HCT116 (cell line): Measurements from ENCODE around the gene CSAD. TPM values are rescaled to one million over a fixed set of nuclear protein-coding genes. Genes with fewer than 3 reads are reported as not detected.
A peak's percentile ranks its signal among the peaks of the same experiment; 100 is the strongest.

ENCODE experiments used
- ATAC-seq: fragments of 200-7000 bp; cut with Tn5 transposase; 2 replicates; pipeline ENCODE4 v1.9.1; 2020; ENCODE audit warnings: mild to moderate bottlenecking, moderate library complexity
- BruUV-seq: library from RNA; stranded (reverse); fragments of 400-500 nt; replicated peaks from 2 replicates; lab custom pipeline; 2021; lab: Mats Ljungman, UMichigan
- CTCF ChIA-PET: fragments of 300-600 bp; sonication (Branson Sonifier 250); formaldehyde crosslinking; loops from one replicate; lab custom pipeline; 2021; ENCODE audit warnings: antibody characterized with exemption; lab: Charles Lee
- POLR2A ChIA-PET: fragments of 300-600, 350-600 bp; sonication (Branson Sonifier 250); formaldehyde crosslinking; loops from one replicate; lab custom pipeline; 2021; ENCODE audit warnings: antibody characterized with exemption; lab: Charles Lee
- RAD21 ChIA-PET, 2 experiments: fragments of 300-600 bp; sonication (Branson Sonifier 250); formaldehyde crosslinking; loops; one replicate each; lab custom pipeline; 2023; ENCODE audit warnings: low total read pairs in 2 of 2; ENCODE audit not compliant: uncharacterized antibody in 2 of 2, unreplicated experiment in 2 of 2, low non-redundant PET in 1 of 2; lab: Charles Lee
- DNase-seq: peaks from one replicate; pipeline ENCODE4 v3.0.0-alpha.2; 2010; ENCODE audit warnings: low read depth, low spot score
- H2AFZ ChIP-seq: fragments of 200-600 bp; shearing (Covaris generic), sonication (generic); 2 replicates; pipeline ENCODE4 v1.6.1; 2017; ENCODE audit warnings: low read depth, mixed run types, mixed read lengths, antibody characterized with exemption, low read length; ENCODE audit not compliant: poor library complexity, severe bottlenecking
- H3K27ac ChIP-seq: 2 replicates; pipeline ENCODE4 v1.5.1; 2012; ENCODE audit warnings: low read depth, low read length
- H3K27me3 ChIP-seq: fragments of 200-600 bp; sonication (generic); 2 replicates; pipeline ENCODE4 v1.6.1; 2016; ENCODE audit warnings: mixed run types, low read length, mixed read lengths; ENCODE audit not compliant: insufficient read depth
- H3K36me3 ChIP-seq, 2 experiments: fragments of 200-500 bp in 1 of 2; fragments of 200-600 bp in 1 of 2; sonication (Bioruptor generic) in 1 of 2; sonication (generic) in 1 of 2; 2 replicates each; pipeline versions ENCODE4 v1.5.1 to v1.6.1; 2014 to 2016; ENCODE audit warnings: low read length in 2 of 2, inconsistent platforms in 1 of 2, mixed read lengths in 1 of 2, mixed run types in 1 of 2; ENCODE audit not compliant: insufficient read depth in 2 of 2, control insufficient read depth in 1 of 2
- H3K4me1 ChIP-seq, 2 experiments: fragments of 200-600 bp in 1 of 2; sonication (generic) in 1 of 2; 2 replicates each; pipeline versions ENCODE4 v1.5.1 to v1.6.1; 2012 to 2017; ENCODE audit warnings: low read length in 2 of 2, inconsistent platforms in 1 of 2, mild to moderate bottlenecking in 1 of 2, mixed read lengths in 1 of 2, mixed run types in 1 of 2, moderate library complexity in 1 of 2; ENCODE audit not compliant: insufficient read depth in 2 of 2, control insufficient read depth in 1 of 2
- H3K4me2 ChIP-seq: fragments of 200-600 bp; sonication (generic); 2 replicates; pipeline ENCODE4 v1.6.1; 2017; ENCODE audit warnings: mixed run types, low read length, mixed read lengths
- H3K4me3 ChIP-seq, 2 experiments: fragments of 200-600 bp in 1 of 2; sonication (generic) in 1 of 2; replicated peaks in 1 of 2; 2 replicates each; pipeline ENCODE4 v1.5.1; 2011 to 2016; ENCODE audit warnings: low read length in 2 of 2, control low read depth in 1 of 2, low read depth in 1 of 2, mild to moderate bottlenecking in 1 of 2, mixed read lengths in 1 of 2, mixed run types in 1 of 2
- H3K79me2 ChIP-seq: fragments of 200-600 bp; sonication (generic); 2 replicates; pipeline ENCODE4 v1.6.1; 2017; ENCODE audit warnings: mild to moderate bottlenecking, mixed run types, low read length, moderate library complexity, mixed read lengths; ENCODE audit not compliant: insufficient read depth
- H3K9ac ChIP-seq: fragments of 200-600 bp; sonication (generic); 2 replicates; pipeline ENCODE4 v1.6.1; 2016; ENCODE audit warnings: low read length, mixed read lengths
- H3K9me2 ChIP-seq: fragments of 200-600 bp; sonication (generic), shearing (Covaris generic); 2 replicates; pipeline ENCODE4 v1.6.1; 2017; ENCODE audit warnings: mixed run types, mild to moderate bottlenecking, moderate library complexity; ENCODE audit not compliant: insufficient read depth
- H3K9me3 ChIP-seq, 2 experiments: fragments of 200-500 bp in 1 of 2; fragments of 200-600 bp in 1 of 2; sonication (Bioruptor generic) in 1 of 2; sonication (generic) in 1 of 2; 2 replicates each; pipeline ENCODE4 v1.6.1; 2014 to 2017; ENCODE audit warnings: low read length in 2 of 2, mixed read lengths in 2 of 2, inconsistent platforms in 1 of 2, low read depth in 1 of 2, mild to moderate bottlenecking in 1 of 2, mixed run types in 1 of 2, moderate library complexity in 1 of 2; ENCODE audit not compliant: control insufficient read depth in 1 of 2, insufficient read depth in 1 of 2
- H4K20me1 ChIP-seq: fragments of 200-600 bp; sonication (generic), shearing (Covaris generic); 2 replicates; pipeline ENCODE4 v1.6.1; 2017; ENCODE audit warnings: mixed run types, mild to moderate bottlenecking, moderate library complexity; ENCODE audit not compliant: insufficient read depth
- CBX3 ChIP-seq: IDR thresholded peaks from 2 replicates; pipeline ENCODE4 v1.6.1; 2012; ENCODE audit warnings: low read depth
- CEBPB ChIP-seq: IDR thresholded peaks from 2 replicates; pipeline ENCODE4 v1.6.1; 2012; ENCODE audit warnings: low read depth
- CTCF ChIP-seq, 3 experiments: fragments of 200-600 bp in 1 of 3; sonication (generic) in 1 of 3; IDR thresholded peaks in 2 of 3; conservative IDR thresholded peaks in 1 of 3; 2 replicates each; pipeline ENCODE4 v1.5.1; 2012 to 2017; ENCODE audit warnings: low read depth in 2 of 3, low read length in 2 of 3, antibody characterized with exemption in 1 of 3, borderline replicate concordance in 1 of 3, control low read depth in 1 of 3, mild to moderate bottlenecking in 1 of 3, mixed read lengths in 1 of 3, mixed run types in 1 of 3, moderate library complexity in 1 of 3; ENCODE audit not compliant: insufficient read depth in 1 of 3
- EGR1 ChIP-seq: IDR thresholded peaks from 2 replicates; pipeline ENCODE4 v1.6.1; 2012; ENCODE audit warnings: low read depth
- EZH2 ChIP-seq: fragments of 200-600 bp; sonication (generic); IDR thresholded peaks from 2 replicates; pipeline ENCODE4 v1.6.1; 2017; ENCODE audit warnings: antibody characterized with exemption, mixed run types
- EZH2phosphoT487 ChIP-seq: fragments of 200-600 bp; IDR thresholded peaks from 2 replicates; pipeline ENCODE4 v1.6.1; 2018; ENCODE audit warnings: antibody characterized with exemption, borderline replicate concordance
- JUND ChIP-seq: IDR thresholded peaks from 2 replicates; pipeline ENCODE4 v1.6.1; 2012
- MAX ChIP-seq: IDR thresholded peaks from 2 replicates; pipeline ENCODE4 v1.6.1; 2012
- RAD21 ChIP-seq: IDR thresholded peaks from 2 replicates; pipeline ENCODE4 v1.6.1; 2012; ENCODE audit warnings: low read depth, mild to moderate bottlenecking
- REST ChIP-seq: IDR thresholded peaks from 2 replicates; pipeline ENCODE4 v1.6.1; 2012; ENCODE audit warnings: low read depth
- SIN3A ChIP-seq: IDR thresholded peaks from 2 replicates; pipeline ENCODE4 v1.6.1; 2012; ENCODE audit warnings: low read depth
- TCF7L2 ChIP-seq: IDR thresholded peaks from 2 replicates; pipeline ENCODE4 v1.7.0; 2011; ENCODE audit warnings: borderline replicate concordance, inconsistent platforms; ENCODE audit not compliant: insufficient read depth, insufficient read length; ENCODE audit errors: extremely low read depth
- ZBTB33 ChIP-seq: IDR thresholded peaks from 2 replicates; pipeline ENCODE4 v1.6.1; 2011; ENCODE audit warnings: mild to moderate bottlenecking, low read length, moderate library complexity; ENCODE audit not compliant: insufficient replicate concordance; ENCODE audit errors: extremely low read depth
- ZFX ChIP-seq: fragments of 450-650 bp; IDR thresholded peaks from 2 replicates; pipeline ENCODE4 v1.6.1; 2017
- intact Hi-C: fragments of 100-400 bp; cut with micrococcal nuclease; formaldehyde crosslinking; loops from 2 replicates; pipeline ENCODE4 v1.10.0; 2022
- total RNA-seq: library from RNA; stranded (reverse); gene quantifications from one replicate; pipeline ENCODE4 v1.2.1, GENCODE V29; 2021; ENCODE audit not compliant: unreplicated experiment

CSAD gene
- total RNA-seq, 1 experiment from 2014 or later: 20.3 TPM

GRCh38 chr12:53122961-53123468, 57.7 kb downstream of the CSAD start:
- RAD21 ChIA-PET: no interaction called here
- no peak for DNase-seq

More at GRCh38 chr12:53122961-53123468, 57.7 kb downstream of the CSAD start:
- Histone ChIP-seq H3K4me3 (no peak overlapping the region), H3K9ac (no peak overlapping the region), H2AFZ (no peak overlapping the region), H3K27me3 (no peaks in the 10 kb centered on the region), H3K4me2 (no peak overlapping the region), H4K20me1 (no peaks in the 10 kb centered on the region), H3K4me1 (no peaks in the 10 kb centered on the region), H3K9me3 (no peaks in the 10 kb centered on the region), H3K36me3 (no peaks in the 10 kb centered on the region), H3K9me2 (no peaks in the 10 kb centered on the region), H3K79me2 (no peaks in the 10 kb centered on the region), H3K27ac (no peak overlapping the region)
- ATAC-seq: 0 out of 2 replicates have a peak, but pooled peaks have one; percentile 20
- POLR2A ChIA-PET: no interaction called here
- CTCF ChIA-PET: no interaction called here
- TF ChIP-seq EZH2 (no peak), MAX (no peak), TCF7L2 (no peak), SIN3A (no peak), EGR1 (no peak), EZH2phosphoT487 (no peak), REST (no peak), CEBPB (no peak), ZBTB33 (no peak), RAD21 (no peak), CTCF (IDR thresholded peaks at IDR 0.05 in 2 of 3, conservative IDR thresholded peaks at IDR 0.05 in 1 of 3; ENCODE audit: borderline replicate concordance in 1 of 3, insufficient read depth in 1 of 3, low read depth in 2 of 3, low read length in 2 of 3) (no peak), CBX3 (no peak), JUND (no peak), ZFX (no peak)
- intact Hi-C loops: no loop called here
- BruUV-seq: no TSS peak
